ACC112 (cell line): Measurements from ENCODE around the gene LSM12.

Source experiments
- H2AFZ ChIP-seq: fragments of 200-600 bp; sonication (generic); one replicate; pipeline ENCODE4 v1.6.0; 2017; ENCODE audit warnings: antibody characterized with exemption, low read length; ENCODE audit not compliant: unreplicated experiment
- H3K27ac ChIP-seq: fragments of 200-600 bp; sonication (generic); 2 replicates; pipeline ENCODE4 v1.5.1; 2014; ENCODE audit warnings: low read depth, mild to moderate bottlenecking, antibody characterized with exemption, low read length, moderate library complexity
- H3K27me3 ChIP-seq: fragments of 200-600 bp; sonication (generic); 2 replicates; pipeline ENCODE4 v1.6.1; 2014; ENCODE audit warnings: mild to moderate bottlenecking, antibody characterized with exemption, low read length, moderate library complexity, mixed read lengths; ENCODE audit not compliant: insufficient read depth
- H3K36me3 ChIP-seq: fragments of 200-600 bp; sonication (generic); 2 replicates; pipeline ENCODE4 v1.6.1; 2016; ENCODE audit warnings: mild to moderate bottlenecking, antibody characterized with exemption, low read length, moderate library complexity, mixed read lengths; ENCODE audit not compliant: insufficient read depth
- H3K4me1 ChIP-seq: fragments of 200-600 bp; sonication (generic); one replicate; pipeline ENCODE4 v1.6.1; 2016; ENCODE audit warnings: low read length, mixed read lengths; ENCODE audit not compliant: insufficient read depth, unreplicated experiment, control insufficient read depth
- H3K4me3 ChIP-seq: fragments of 200-600 bp; sonication (generic); 2 replicates; pipeline ENCODE4 v1.5.1; 2014; ENCODE audit warnings: mild to moderate bottlenecking, low read depth, low read length
- H3K79me2 ChIP-seq: fragments of 200-600 bp; sonication (generic); one replicate; pipeline ENCODE4 v1.6.0; 2016; ENCODE audit warnings: low read length; ENCODE audit not compliant: control insufficient read depth, unreplicated experiment, insufficient read depth

LSM12 gene

GRCh38 chr17:44012874-44013273, 53.6 kb downstream of the LSM12 start:
- Histone ChIP-seq H3K4me3 (no peak overlapping the region), H3K27ac (no peak overlapping the region), H3K36me3 (no peaks in the 10 kb centered on the region), H3K4me1 (peaks cover 11% of the 10 kb centered on the region), H3K79me2 (peaks cover 5% of the 10 kb centered on the region), H2AFZ (no peak overlapping the region), H3K27me3 (no peaks in the 10 kb centered on the region)

GRCh38 chr17:44012391-44012790, 54.1 kb downstream of the LSM12 start:
- Histone ChIP-seq H3K27me3 (no peaks in the 10 kb centered on the region), H3K4me1 (peaks cover 12% of the 10 kb centered on the region), H3K79me2 (peaks cover 5% of the 10 kb centered on the region), H2AFZ (no peak overlapping the region), H3K36me3 (no peaks in the 10 kb centered on the region), H3K27ac (no peak overlapping the region), H3K4me3 (no peak overlapping the region)

GRCh38 chr17:44011876-44012275, 54.6 kb downstream of the LSM12 start:
- Histone ChIP-seq H3K36me3 (no peaks in the 10 kb centered on the region), H3K27me3 (no peaks in the 10 kb centered on the region), H3K4me1 (peaks cover 12% of the 10 kb centered on the region), H3K27ac (no peak overlapping the region), H3K4me3 (no peak overlapping the region), H3K79me2 (peaks cover 5% of the 10 kb centered on the region), H2AFZ (no peak overlapping the region)

- peaks cover 5% of the 10 kb centered on the region for H3K79me2 ChIP-seq
- H2AFZ ChIP-seq = no peak overlapping the region
- peaks cover 12% of the 10 kb centered on the region for H3K4me1 ChIP-seq
- H3K4me3 ChIP-seq = no peak overlapping the region
- H3K27ac ChIP-seq = no peak overlapping the region; the same call in 1 of the 2 replicates
- no peaks in the 10 kb centered on the region for H3K36me3 ChIP-seq
- H3K27me3 ChIP-seq = no peaks in the 10 kb centered on the region
These were observed 55.4 kb downstream of the LSM12 start for GRCh38 chr17:44010966-44011647.

GRCh38 chr17:44008205-44008909, 58.1 kb downstream of the LSM12 start:
- no peaks in the 10 kb centered on the region for H3K36me3 ChIP-seq
- peak overlapping the region; percentile 88 for H3K4me3 ChIP-seq
- peaks cover 9% of the 10 kb centered on the region for H3K4me1 ChIP-seq
- no peak overlapping the region for H3K27ac ChIP-seq
- H3K79me2 ChIP-seq = peaks cover 6% of the 10 kb centered on the region
- no peaks in the 10 kb centered on the region for H3K27me3 ChIP-seq
- no peak overlapping the region for H2AFZ ChIP-seq

GRCh38 chr17:44007346-44008204, 58.9 kb downstream of the LSM12 start:
- H3K27ac ChIP-seq = peak overlapping the region; percentile 10; the same call in 1 of the 2 replicates
- H3K27me3 ChIP-seq = no peaks in the 10 kb centered on the region
- peaks cover 15% of the 10 kb centered on the region for H3K4me1 ChIP-seq
- peaks cover 6% of the 10 kb centered on the region for H3K79me2 ChIP-seq
- no peaks in the 10 kb centered on the region for H3K36me3 ChIP-seq
- peak overlapping the region; percentile 51 for H2AFZ ChIP-seq
- H3K4me3 ChIP-seq = peak overlapping the region; percentile 88

- Histone ChIP-seq H3K27ac (peak overlapping the region; percentile 66), H3K4me1 (peaks cover 21% of the 10 kb centered on the region)
These were observed 59.7 kb downstream of the LSM12 start for GRCh38 chr17:44006598-44007345.

GRCh38 chr17:44006272-44006597, 60.2 kb downstream of the LSM12 start:
- Histone ChIP-seq H3K79me2 (peaks cover 6% of the 10 kb centered on the region), H2AFZ (peak overlapping the region; percentile 4), H3K4me1 (peaks cover 27% of the 10 kb centered on the region), H3K27me3 (no peaks in the 10 kb centered on the region), H3K4me3 (peak overlapping the region; percentile 88), H3K36me3 (no peaks in the 10 kb centered on the region), H3K27ac (peak overlapping the region; percentile 66)

More at GRCh38 chr17:44006598-44007345, 59.7 kb downstream of the LSM12 start:
- Histone ChIP-seq H3K4me3 (peak overlapping the region; percentile 88), H3K79me2 (peaks cover 6% of the 10 kb centered on the region), H3K36me3 (no peaks in the 10 kb centered on the region), H3K27me3 (no peaks in the 10 kb centered on the region), H2AFZ (peak overlapping the region; percentile 51)

GRCh38 chr17:44005527-44006271, 60.8 kb downstream of the LSM12 start:
- Histone ChIP-seq H3K79me2 (peaks cover 6% of the 10 kb centered on the region), H3K36me3 (no peaks in the 10 kb centered on the region), H3K27ac (peak overlapping the region; percentile 66), H2AFZ (peak overlapping the region; percentile 4), H3K27me3 (no peaks in the 10 kb centered on the region), H3K4me3 (peak overlapping the region; percentile 88), H3K4me1 (peaks cover 27% of the 10 kb centered on the region)
